Activated CD4-positive, alpha-beta T cell treated with anti-CD3 and anti-CD28 coated beads for 4 hours (primary cell): ENCODE data around the gene SLAIN2.
A peak's percentile ranks its signal among the peaks of the same experiment; 100 is the strongest.

Source experiments
- DNase-seq, 2 donors: peaks; one replicate each; pipeline ENCODE4 v3.0.0-alpha.2; 2020

The SLAIN2 gene

DNA sequence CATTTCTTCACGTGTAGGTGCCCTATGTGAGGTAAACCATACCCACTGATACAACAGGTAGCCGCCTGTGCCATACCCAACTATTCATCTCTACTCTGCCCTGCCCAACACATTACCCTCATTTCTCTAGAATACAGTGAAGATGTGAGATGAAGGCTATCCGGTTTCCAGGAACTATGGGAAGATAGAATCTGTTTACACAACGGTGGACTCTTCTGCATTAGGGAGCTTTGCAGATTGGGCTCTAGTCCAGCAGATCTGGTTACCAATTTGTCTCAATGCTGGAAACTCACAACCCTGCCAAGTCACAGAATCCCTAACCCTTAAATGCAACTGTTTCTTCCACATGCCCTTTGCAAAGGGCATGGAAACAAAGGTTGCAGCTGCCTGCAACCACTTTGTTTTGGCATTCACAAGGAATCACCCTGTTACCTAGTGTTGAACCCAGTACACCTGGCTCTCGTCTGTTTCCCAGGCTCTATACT is 6.4 kb upstream of the SLAIN2 start:
- no peak for DNase-seq

DNA sequence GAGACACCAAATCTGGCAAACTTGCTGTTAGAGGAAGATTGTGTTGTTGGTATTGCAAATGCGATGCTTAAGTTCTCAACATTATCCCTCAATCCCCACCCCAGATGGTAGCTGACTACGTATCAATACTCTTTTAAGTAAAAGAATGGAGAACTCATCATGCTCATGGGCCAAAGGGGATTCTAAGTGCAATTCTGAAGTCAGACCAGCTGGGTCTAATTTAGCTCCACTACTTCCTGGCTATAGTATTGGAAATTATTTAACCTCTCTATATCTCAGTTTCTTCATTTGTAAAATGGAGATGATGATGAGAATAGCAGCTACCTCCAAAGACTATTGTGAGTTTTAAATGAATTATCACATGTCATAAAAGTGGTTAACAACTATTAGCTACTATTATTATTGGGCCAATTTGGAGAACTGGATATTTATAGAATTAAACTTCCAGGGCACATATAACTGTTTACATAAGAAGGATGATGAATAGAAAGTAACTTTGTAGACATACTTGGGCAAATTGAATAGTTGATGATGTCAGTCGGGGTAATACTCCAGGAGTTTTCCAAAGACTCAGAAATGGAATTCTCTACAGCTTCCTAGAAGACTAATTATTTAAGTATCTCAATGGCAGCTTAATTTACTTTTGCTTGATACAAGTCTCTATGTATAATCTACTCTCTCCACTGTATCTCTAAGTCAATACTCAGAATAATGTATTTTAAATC is 5.0 kb upstream of the SLAIN2 start:
- no peak for DNase-seq

DNA sequence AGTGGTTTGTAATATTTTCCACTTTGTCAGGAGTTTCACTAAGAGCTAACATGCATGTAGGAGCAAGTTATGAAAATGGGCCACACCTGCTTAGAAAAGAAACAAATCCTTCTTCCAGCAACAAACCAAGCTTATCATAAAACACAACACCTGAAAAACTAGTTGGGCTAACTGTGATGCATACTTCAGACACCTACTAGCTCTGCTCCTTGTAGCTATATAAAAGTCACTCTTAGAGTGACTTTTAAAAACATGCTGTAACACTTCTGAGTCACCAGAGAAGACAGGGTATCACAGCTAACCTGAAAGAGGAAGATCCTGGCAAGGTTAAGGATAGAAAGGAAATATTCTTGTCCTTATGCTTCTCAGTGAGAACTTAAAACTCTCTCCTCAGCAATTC is 3.6 kb upstream of the SLAIN2 start:
- no peak for DNase-seq

DNA sequence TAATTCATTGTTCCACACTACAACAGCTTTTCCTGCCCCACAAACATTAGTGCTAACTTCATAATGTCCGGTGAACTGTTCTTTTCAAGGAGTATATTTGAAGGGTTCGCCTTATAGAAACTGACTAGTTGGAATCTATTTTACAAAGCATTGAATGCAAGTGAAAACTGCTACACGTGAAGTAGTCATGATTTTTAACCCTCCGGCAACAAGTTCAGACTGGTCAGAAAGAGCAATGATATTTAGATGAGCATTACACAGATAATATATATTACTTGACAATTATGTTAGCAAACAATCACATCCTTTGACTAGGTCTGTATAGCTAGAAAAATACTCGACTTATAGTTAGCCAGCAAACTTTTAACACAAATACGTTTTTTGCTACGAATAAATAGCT is 1.7 kb upstream of the SLAIN2 start:
- DNase-seq, result no peak

DNA sequence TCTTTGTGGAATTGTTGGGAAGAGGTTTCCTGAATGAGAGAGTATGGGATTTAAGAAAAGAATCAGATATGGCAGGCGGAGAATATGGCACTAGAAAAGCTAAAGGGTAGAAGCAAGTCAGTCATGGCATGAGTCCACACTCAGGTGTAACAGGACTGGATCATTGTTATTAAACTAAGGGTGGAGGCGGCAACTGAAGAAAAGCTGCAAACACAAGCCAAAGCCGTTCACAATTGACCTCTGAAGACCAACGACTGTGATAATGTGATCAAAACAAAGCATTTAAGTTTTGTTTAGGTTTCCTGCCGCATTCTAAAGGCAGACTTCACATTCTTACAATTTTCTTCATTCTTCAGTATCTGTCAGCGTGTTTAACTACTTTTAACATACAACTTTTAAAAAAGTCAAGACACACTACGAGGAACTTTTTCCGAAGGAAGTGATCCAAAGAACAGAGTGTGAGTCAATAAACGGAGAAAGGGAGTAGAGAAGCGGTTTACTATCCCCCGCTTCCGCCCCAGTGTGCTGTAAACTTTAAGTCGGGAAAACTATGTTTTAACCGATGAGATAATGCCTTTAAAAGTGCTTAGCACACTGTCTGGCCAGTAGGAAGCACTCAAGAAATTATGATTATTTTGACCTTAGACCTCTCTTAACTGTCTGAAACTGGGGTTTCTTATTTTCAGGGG is 909 bp upstream of the SLAIN2 start:
- peak; percentile 37 to 38 for DNase-seq

DNA sequence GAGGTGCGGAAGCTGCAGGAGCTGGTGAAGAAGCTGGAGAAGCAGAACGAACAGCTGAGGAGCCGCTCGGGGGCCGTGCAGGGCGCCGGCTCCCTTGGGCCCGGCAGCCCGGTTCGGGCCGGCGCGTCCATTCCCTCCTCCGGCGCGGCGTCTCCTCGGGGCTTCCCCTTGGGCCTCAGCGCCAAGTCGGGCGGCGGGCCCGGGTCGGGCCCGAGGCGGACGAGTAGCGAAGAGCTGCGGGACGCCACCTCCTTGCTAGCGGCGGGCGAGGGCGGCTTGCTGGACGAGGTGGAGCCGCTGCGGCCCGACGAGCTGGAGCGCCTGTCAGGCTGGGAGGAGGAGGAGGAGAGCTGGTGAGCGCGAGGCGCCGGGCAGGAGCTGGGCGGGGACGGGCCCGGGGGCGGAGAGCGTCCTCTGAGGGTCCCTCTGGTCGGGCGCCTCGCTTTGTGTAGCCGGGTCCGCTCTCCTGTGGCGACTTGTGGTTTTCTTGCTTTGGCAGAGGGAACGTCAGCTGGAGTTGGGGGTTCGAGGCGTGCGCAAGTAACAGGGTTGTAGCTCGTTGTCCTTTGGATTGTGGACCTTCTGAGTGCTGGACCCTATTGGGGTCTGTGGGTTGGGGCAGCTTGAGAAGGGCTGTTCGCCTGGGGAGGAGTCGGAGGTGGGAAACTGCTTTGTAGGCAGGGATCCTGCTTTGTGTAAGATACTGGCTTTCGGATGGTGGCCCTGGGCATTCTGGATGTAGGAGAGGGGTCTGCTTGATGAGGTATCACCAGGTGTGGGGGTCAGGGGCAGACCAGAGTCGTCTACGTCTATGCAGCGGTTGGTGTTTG is 662 bp downstream of the SLAIN2 start:
- DNase-seq, result peak; percentile 27 to 46

DNA sequence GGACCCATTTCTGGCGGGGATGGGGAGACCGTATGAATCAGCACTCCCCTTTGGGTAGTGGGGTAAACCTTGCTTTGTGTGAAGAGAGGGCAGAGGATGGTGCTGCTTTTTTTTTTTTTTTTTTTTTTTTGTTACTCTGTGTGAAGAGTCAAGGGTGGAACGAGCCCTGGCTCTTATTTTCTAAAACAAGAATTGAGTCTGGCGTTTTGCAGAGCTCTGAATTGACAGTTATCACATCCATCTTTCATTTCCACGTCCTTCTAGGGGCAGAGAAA is 1.2 kb downstream of the SLAIN2 start:
- no peak for DNase-seq

DNA sequence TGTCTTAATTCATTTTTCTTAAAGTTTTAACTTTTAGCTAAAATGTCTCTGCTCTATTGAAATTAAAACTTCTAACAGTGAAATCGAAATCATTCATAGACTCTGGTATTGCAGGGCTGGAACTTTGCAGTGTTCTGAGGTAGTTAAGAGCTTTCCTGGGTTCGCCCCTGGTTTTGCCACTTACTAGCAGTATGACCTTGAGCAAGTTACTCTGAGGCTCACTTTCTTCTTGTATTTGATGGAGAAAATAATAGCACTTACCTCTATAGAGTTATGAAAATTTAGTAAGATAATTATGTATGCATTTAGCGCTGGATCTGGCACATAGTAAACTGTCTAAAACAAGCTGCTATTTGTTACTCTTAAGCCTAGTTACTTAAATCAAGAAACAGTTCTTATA is 1.7 kb downstream of the SLAIN2 start:
- no peak for DNase-seq

DNA sequence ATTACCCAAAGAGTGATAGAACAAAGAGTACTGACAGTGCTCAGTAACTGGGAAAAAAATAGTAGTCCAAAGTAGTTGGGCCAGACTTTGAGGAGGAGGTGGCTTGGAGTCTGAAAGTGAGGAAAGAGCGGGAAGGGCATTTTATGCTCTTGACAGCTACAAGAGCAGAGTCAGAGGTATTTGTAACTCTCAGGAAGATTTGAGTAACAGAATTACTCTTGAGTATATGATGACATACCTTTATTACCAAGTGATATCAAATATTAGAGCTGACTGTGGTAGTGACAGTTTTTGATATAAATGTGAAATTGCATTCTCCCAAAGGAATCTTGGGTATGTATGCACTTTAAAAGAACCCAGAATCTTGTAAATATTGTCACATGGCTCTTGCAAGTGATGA is 2.2 kb downstream of the SLAIN2 start:
- DNase-seq, result no peak

DNA sequence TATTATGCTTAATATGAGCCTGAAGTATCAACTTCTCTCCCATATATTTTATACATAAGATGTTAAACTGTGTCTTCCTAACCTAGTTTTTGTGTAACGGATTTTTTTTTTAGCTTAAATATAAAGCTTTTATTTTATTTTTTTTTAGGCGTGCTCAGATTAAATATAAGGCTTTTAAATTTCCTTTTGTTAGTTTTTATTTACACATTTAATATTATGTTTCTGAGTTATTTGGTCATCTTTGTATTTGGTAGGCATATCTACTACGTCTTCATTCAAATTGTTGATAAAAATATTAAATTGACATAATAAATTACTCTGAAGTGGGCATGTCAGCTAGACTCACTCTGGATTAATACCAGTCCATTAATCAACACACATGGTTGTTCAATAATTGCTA is 4.2 kb downstream of the SLAIN2 start:
- no peak for DNase-seq

DNA sequence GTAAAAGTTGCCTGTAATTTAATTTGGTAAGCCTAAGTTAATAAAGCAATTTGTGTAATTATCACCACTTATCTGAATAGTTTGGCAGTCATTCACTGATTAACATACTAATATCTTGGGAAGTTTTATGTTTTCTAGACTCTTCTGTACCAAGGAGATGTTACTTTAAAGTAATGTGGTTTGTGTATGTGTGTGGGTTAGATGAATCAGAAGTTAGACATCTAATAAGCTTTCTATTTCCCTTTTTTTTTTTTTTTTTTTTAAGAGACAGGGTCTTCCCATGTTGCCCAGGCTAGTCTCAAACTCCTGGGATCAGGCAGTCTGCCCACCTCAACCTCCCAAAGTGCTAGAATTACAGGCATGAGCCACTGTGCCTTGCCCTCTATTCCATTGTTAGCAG is 5.3 kb downstream of the SLAIN2 start:
- DNase-seq, result no peak

DNA sequence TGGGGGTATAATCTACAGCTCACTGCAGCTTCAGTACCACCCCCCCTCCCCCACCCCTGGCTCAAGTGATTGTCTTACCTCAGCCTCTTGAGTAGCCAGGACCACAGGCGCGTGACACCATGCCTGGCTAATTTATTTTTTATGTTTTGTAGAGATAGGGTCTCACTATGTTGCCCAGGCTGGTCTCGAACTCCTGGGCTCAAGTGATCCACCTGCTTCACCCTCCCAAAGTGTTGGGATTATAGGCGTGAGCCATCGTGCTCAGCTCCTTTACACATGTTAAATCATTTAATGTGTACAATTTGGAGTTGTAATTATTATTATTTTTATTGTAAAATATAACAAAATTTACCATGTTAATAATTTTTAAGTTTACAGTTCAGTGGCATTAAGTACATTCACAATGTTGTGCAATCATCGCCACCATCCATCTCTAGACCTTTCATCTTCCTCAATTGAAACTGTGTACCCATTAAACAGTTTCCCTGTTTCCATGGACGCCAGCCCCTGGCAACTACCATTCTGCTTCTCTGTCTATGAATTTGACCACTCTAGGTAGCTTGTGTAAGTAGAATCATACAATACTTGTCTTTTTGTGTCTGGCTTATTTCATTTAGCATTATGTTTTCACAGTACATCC is 6.1 kb downstream of the SLAIN2 start:
- DNase-seq, result no peak

DNA sequence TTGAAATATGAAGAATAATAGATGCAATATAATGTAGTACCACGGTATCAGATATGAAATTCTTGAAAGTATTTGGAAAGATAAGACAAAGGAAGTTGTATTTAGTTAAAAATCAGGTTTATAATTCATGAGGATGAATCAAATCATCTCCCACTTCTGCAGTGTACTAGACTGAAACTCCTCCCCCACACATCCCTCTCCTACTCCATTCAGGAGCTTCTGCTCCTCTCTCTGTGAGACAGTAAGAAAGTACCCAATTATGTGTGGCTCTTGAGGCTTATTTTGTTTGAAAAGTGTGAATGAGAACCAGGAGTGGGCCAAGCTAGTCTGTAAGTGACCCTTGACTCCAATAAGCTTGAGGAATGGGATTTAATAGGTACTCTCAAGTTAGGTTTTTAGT is 9.5 kb downstream of the SLAIN2 start:
- no peak for DNase-seq

DNA sequence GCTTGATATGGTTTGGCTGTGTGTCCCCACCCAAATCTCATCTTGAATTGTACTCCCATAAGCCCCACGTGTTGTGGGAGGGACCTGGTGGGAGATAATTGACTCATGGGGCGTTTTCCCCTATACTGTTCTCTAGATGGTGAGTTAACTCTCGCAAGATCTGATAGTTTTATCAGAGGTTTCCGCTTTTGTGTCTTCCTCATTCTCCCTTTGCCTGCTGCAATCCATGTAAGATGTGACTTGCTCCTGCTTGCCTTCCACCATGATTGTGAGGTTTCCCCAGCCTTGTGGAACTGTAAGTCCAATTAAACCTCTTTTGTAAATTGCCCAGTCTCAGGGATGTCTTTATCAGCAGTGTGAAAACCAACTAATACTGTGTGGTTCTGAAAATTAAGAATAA is 11.5 kb downstream of the SLAIN2 start:
- no peak for DNase-seq

DNA sequence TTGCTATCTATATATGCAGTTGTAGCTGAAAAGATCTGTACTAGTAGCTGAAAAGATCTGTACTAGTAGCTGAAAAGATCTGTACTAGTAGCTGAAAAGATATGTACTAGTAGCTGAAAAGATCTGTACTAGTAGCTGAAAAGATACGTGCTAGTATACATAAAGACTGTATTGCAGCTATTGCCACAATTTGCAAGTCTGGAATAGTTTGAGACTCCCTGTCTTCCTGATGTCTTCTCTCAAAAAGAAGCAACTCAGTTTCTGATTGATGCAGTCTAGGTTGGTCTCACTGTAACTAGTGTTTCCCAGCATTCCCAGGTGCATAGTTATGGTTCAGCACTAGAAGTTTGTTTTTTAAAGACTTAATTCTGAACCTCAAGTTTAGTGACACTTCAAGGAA is 15.0 kb downstream of the SLAIN2 start:
- DNase-seq, result no peak

DNA sequence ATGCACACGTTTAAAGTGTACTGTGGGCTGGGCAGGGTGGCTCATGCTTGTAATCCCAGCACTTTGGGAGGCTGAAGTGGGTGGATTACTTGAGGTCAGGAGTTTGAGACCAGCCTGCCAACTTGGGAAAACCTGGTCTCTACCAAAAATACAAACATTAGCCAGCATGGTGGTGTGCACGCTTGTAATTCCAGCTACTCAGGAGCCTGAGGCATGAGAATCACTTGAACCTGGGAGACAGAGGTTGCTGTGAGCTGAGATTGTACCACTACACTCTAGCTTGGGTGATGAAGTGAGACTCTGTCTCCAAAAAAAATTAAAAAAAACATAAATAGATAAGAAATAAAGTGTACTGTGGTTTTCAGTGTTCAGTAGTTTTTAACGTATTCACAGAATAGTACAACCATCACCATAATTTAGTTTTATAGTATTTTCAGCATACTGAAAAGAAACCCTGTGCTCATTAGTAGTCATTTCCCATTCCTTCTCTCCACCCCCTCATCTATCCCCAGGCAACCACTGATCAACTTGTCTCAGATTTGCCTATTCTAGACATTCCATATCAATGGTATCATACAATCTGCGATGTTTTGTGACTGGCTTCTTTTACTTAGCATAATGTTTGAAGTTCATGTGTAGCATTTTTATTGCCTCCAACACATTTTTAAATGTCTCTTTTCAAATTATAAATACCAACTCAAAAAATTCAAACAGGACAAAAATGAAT is 19.1 kb downstream of the SLAIN2 start:
- no peak for DNase-seq

DNA sequence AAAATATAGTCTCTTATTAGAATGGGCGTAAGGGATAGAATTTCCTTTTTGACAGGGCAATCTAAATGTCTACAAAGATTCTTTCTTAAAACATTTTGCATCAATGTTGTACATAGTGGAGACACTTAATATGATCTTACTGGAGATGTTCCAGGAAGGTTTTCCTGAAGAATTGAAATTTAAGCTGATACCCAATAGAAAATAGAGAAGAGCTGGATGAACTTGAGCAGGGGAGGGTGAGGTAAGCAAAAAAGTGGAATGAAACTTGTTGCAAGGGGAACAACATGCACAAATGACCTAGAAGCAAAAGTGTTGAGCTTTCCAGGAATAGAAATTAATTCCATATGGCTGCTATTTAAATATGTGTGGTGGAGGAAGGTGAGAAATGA is 19.7 kb downstream of the SLAIN2 start:
- no peak for DNase-seq

DNA sequence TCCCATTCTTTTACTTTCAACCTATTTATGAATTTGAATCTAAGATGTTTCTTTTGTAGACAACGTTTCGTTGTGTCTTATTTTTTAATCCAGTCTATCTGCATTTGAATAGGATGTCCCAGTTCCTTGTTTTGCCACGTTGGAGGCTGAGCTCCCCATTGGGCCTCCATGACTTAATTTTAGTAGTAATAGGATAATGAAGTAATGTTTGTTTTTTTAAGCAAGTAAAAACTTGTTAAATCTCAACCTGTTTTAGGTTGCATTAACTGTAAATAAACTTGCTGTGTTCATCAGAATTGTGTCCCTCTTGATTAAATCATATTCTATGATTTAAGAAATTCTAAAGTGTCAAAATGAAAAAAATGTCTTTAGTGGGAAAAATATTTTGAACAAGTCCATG is 25.3 kb downstream of the SLAIN2 start:
- no peak for DNase-seq

DNA sequence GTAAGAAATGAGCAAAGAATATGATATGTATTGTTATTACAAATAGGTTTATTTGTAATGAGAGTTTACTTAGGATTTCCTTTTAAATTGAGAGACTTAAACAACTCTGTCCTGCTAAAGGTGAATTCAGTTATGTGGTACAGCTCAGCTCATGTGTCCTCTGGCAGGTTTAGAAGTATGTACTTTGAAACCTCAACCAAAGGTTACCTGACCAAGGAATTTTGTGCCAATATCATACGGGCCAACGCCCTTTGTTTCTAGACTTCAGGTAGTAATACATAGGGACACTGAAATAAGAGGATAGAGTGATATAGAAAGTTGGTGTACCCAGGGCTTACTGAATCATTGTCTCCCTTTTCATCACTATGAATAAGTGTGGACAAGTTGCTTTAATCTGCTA is 25.7 kb downstream of the SLAIN2 start:
- no peak for DNase-seq

DNA sequence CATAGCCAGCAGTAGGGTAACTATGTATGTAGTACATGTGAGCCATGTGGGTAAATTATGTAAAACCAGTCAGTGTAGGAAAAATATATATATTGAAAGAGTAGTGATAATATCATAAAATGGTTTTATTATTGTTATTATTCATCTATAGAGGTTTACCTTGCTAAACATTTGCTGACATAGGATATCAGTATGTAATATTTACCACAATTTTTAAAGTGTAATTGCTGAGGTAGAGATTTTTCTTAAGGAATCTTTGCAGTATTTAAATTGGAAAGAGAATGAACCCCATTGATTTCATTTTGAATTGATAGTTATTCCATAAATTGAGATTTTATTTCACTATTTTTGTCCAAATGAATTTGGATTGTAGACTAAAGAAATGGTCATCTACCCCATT is 27.1 kb downstream of the SLAIN2 start:
- DNase-seq, result no peak

DNA sequence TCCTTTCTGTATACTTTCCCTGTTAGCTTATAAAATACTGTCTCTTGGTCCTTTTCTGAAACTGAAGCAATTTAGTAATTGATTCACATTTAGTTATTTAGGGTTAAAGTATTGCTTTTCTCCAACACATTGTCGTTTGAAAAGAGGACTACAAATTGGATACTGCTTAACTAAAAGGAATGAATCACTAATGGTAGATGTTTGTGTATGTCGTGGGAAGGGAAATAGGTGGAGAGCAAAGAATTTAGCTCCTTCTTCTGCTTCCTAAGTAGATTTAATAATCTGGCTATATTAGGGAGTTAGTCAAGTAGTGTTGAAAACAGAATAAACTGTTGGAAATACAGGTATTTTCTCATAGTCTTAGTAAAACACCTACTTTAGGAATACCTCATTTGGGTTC is 27.9 kb downstream of the SLAIN2 start:
- DNase-seq, result no peak

DNA sequence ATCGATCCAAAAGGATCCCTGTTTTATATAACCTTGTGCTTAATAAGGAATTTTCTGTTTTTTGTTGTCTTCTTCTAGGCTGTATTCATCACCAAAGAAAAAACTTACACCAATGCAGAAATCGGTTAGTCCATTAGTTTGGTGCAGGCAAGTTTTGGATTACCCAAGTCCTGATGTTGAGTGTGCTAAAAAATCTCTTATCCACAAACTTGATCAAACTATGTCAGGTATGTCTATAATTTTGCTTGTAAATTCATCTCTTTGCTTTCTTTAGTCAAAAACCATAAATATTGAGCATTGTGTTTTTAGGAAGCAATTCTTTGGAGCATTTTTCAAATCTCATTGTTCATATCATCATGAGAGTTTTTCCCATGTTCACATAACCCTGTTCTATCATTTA is 28.4 kb downstream of the SLAIN2 start:
- no peak for DNase-seq
